Measurements from ENCODE around the gene IL20RA. TPM values are rescaled to one million over a fixed set of nuclear protein-coding genes. Genes with fewer than 3 reads are reported as not detected.

IL20RA gene
- total and polyA plus RNA-seq, 2 of the 8 experiments (the other 6 are each of a cell fraction or from before 2014, with no cell fraction given) = 1.3 to 1.7 TPM

DNA sequence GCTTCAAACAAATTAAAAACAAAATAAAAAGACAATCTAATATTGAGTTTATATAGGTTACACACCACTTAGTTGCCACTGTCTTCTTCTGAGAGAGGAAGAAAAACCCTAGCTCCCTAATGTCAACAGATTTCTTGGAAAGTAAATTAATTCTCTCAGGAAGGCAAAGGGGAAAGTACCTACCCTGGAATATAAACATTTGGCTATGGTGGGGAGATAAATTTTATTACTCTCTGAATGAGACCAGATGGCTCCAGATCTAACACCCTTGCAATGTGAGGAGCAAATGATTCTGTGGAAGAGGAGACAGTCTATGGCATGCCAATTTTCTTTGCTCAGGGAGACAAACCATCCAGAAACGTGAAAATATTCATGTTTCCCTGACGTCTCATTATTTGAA, 4.3 kb upstream of the IL20RA start:
- no peak overlapping the region for H2BK20ac ChIP-seq (ENCODE audit: low read length)
- FAIRE-seq = no peak
- H3K36me3 ChIP-seq (ENCODE audit: control insufficient read depth in 2 of 4, insufficient read depth in 4 of 4, low read length in 3 of 4) = no peaks in the 10 kb centered on the region
- H2BK120ac ChIP-seq (replicated peaks; ENCODE audit: low read depth, low read length) = no peak overlapping the region
- H3K18ac ChIP-seq (ENCODE audit: extremely low read depth, low read length) = no peak overlapping the region
- H2AK5ac ChIP-seq (ENCODE audit: low read depth, low read length) = no peak overlapping the region
- POLR2A ChIA-PET (ENCODE audit: partially characterized antibody) = no interaction called here
- H2BK15ac ChIP-seq (ENCODE audit: low read length) = no peak overlapping the region
- no peak overlapping the region for H3K4me2 ChIP-seq (ENCODE audit: insufficient read depth in 1 of 2, low read depth in 2 of 2, low read length in 2 of 2)
- no peaks in the 10 kb centered on the region for H3K79me1 ChIP-seq (ENCODE audit: low read depth, low read length)
- no peak overlapping the region for H3K23ac ChIP-seq (ENCODE audit: insufficient read length)
- H4K5ac ChIP-seq (ENCODE audit: insufficient read length, low read depth, low read length) = no peak overlapping the region
- H2BK5ac ChIP-seq (ENCODE audit: low read depth, low read length) = no peak overlapping the region
- no peak overlapping the region for H3K4ac ChIP-seq (replicated peaks; ENCODE audit: insufficient read length, low read depth, low read length)
- no peaks in the 10 kb centered on the region for H3K9me3 ChIP-seq (ENCODE audit: insufficient read depth in 2 of 2, low read depth in 1 of 2, low read length in 1 of 2)
- WGBS, 2 experiments (ENCODE audit: extremely low coverage in 1 of 2, insufficient coverage in 1 of 2, insufficient read length in 1 of 2, insufficient replicate concordance in 2 of 2, low coverage in 1 of 2, low lambda C conversion rate in 2 of 2, missing lambda C conversion rate in 1 of 2) = 93% methylated on average over 2 of the region's 2 CpGs; no CpG with 5 or more reads in 1 of the 2 experiments
- H4K91ac ChIP-seq (replicated peaks; ENCODE audit: insufficient read length, low read length) = no peak overlapping the region
- H3K23me2 ChIP-seq (ENCODE audit: low read depth, low read length) = peaks cover 5% of the 10 kb centered on the region; the same call in 1 of the 2 replicates
- no peak overlapping the region for H2BK12ac ChIP-seq (ENCODE audit: low read depth, low read length)
- no peak overlapping the region for H4K8ac ChIP-seq (ENCODE audit: extremely low read depth, insufficient read depth, low read length)
- H3K56ac ChIP-seq (replicated peaks; ENCODE audit: insufficient read length, low read depth, low read length) = no peak overlapping the region
- DNase-seq (ENCODE audit: low read depth in 1 of 2, low spot score in 2 of 2) = no peak
- H3K9ac ChIP-seq (replicated peaks in 1 of 4; ENCODE audit: extremely low read depth in 1 of 4, low read depth in 3 of 4, low read length in 3 of 4) = no peak overlapping the region
- H3K27me3 ChIP-seq (replicated peaks in 1 of 4; ENCODE audit: control insufficient read depth in 3 of 4, extremely low read depth in 1 of 4, insufficient read depth in 3 of 4, low read length in 3 of 4) = peaks cover 0 to 16% (median 10%) of the 10 kb centered on the region in 4 experiments; a peak in 5 of 7 replicates
- H2AFZ ChIP-seq (ENCODE audit: low read length) = no peak overlapping the region
- H3K79me2 ChIP-seq (ENCODE audit: control insufficient read depth in 1 of 2, insufficient read depth in 2 of 2, low read length in 2 of 2) = no peaks in the 10 kb centered on the region
- CTCF ChIA-PET (ENCODE audit: partially characterized antibody) = interaction anchor here (0.9 kb wide), 1 partner anchor 9 kb away, joined by 3 read pairs; no protein-coding TSS in a partner anchor
- no peaks in the 10 kb centered on the region for H3K4me1 ChIP-seq (replicated peaks in 1 of 4; ENCODE audit: control insufficient read depth in 3 of 4, insufficient read depth in 4 of 4, low read length in 3 of 4)
- no peak overlapping the region for H3K27ac ChIP-seq (ENCODE audit: low read depth, low read length)
- H3K4me3 ChIP-seq (ENCODE audit: extremely low read depth in 1 of 4, insufficient read depth in 2 of 4, low read depth in 3 of 4, low read length in 4 of 4) = no peak overlapping the region
- no peak overlapping the region for H3K14ac ChIP-seq (ENCODE audit: insufficient read length)
- H4K20me1 ChIP-seq (replicated peaks in 1 of 2; ENCODE audit: control insufficient read depth in 1 of 2, insufficient read depth in 2 of 2, low read length in 2 of 2) = no peaks in the 10 kb centered on the region
- TF ChIP-seq, protein P1, sequence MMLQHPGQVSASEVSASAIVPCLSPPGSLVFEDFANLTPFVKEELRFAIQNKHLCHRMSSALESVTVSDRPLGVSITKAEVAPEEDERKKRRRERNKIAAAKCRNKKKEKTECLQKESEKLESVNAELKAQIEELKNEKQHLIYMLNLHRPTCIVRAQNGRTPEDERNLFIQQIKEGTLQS (IDR thresholded peaks at IDR 0.05; ENCODE audit: insufficient read depth, low read depth, low read length) = no peak
- TF ChIP-seq, protein P2, sequence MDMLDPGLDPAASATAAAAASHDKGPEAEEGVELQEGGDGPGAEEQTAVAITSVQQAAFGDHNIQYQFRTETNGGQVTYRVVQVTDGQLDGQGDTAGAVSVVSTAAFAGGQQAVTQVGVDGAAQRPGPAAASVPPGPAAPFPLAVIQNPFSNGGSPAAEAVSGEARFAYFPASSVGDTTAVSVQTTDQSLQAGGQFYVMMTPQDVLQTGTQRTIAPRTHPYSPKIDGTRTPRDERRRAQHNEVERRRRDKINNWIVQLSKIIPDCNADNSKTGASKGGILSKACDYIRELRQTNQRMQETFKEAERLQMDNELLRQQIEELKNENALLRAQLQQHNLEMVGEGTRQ (IDR thresholded peaks at IDR 0.05; ENCODE audit: low read length) = no peak
- no peak for TF ChIP-seq GTF2F1 (IDR thresholded peaks at IDR 0.05; ENCODE audit: borderline replicate concordance, low read depth, low read length)
- TF ChIP-seq SIRT6 (IDR thresholded peaks at IDR 0.05; ENCODE audit: low read length) = no peak
- no peak for TF ChIP-seq CBX5 (IDR thresholded peaks at IDR 0.05; ENCODE audit: low read depth, low read length)
- TF ChIP-seq CTCF (IDR thresholded peaks at IDR 0.05; ENCODE audit: control extremely low read depth in 1 of 3, insufficient read depth in 1 of 3, low read depth in 1 of 3, low read length in 3 of 3) = no peak
- TF ChIP-seq ASH2L (IDR thresholded peaks at IDR 0.05; ENCODE audit: low read length) = no peak
- TF ChIP-seq RNF2 (IDR thresholded peaks at IDR 0.05; ENCODE audit: borderline replicate concordance, low read depth, low read length, missing control alignments, poor library complexity, severe bottlenecking) = no peak
- TF ChIP-seq POLR2A (IDR thresholded peaks at IDR 0.05; ENCODE audit: control extremely low read depth in 1 of 2, low read depth in 2 of 2, low read length in 2 of 2) = no peak
